IPS-15b (cell line): ENCODE measurements around the gene AOC3.

Source experiments
- H3K27me3 ChIP-seq: one replicate; pipeline ENCODE4 v1.6.1; 2013; ENCODE audit warnings: low read length; ENCODE audit not compliant: control insufficient read depth, insufficient read depth
- H3K36me3 ChIP-seq: one replicate; pipeline ENCODE4 v1.6.1; 2013; ENCODE audit warnings: low read length; ENCODE audit not compliant: control insufficient read depth, insufficient read depth
- H3K4me1 ChIP-seq: one replicate; pipeline ENCODE4 v1.6.1; 2013; ENCODE audit warnings: mild to moderate bottlenecking, low read length; ENCODE audit not compliant: control insufficient read depth, insufficient read depth
- H3K4me3 ChIP-seq: one replicate; pipeline ENCODE4 v1.5.1; 2013; ENCODE audit warnings: low read depth, low read length
- H3K9ac ChIP-seq: one replicate; pipeline ENCODE4 v1.6.1; 2013; ENCODE audit warnings: low read depth, mild to moderate bottlenecking, low read length
- H3K9me3 ChIP-seq: one replicate; pipeline ENCODE4 v1.6.1; 2013; ENCODE audit warnings: mild to moderate bottlenecking, low read length; ENCODE audit not compliant: control insufficient read depth, insufficient read depth

Gene AOC3, protein sequence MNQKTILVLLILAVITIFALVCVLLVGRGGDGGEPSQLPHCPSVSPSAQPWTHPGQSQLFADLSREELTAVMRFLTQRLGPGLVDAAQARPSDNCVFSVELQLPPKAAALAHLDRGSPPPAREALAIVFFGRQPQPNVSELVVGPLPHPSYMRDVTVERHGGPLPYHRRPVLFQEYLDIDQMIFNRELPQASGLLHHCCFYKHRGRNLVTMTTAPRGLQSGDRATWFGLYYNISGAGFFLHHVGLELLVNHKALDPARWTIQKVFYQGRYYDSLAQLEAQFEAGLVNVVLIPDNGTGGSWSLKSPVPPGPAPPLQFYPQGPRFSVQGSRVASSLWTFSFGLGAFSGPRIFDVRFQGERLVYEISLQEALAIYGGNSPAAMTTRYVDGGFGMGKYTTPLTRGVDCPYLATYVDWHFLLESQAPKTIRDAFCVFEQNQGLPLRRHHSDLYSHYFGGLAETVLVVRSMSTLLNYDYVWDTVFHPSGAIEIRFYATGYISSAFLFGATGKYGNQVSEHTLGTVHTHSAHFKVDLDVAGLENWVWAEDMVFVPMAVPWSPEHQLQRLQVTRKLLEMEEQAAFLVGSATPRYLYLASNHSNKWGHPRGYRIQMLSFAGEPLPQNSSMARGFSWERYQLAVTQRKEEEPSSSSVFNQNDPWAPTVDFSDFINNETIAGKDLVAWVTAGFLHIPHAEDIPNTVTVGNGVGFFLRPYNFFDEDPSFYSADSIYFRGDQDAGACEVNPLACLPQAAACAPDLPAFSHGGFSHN

GRCh38 chr17:42850954-42851353, at the start of gene AOC3:
Gene AOC3, plus strand, starts transcription at chr17:42851199. Its CDS starts 145 bp downstream, at chr17:42851344.
- H3K9ac ChIP-seq = no peak within 1 kb of the TSS

GRCh38 chr17:42803074-42803883, 47.7 kb upstream of the AOC3 start:
- Histone ChIP-seq H3K27me3 (peaks cover 14% of the 10 kb centered on the region), H3K36me3 (peaks cover 2% of the 10 kb centered on the region), H3K4me3 (no peak overlapping the region), H3K9me3 (no peaks in the 10 kb centered on the region), H3K4me1 (no peaks in the 10 kb centered on the region), H3K9ac (no peak overlapping the region)

More at GRCh38 chr17:42850954-42851353, at the start of gene AOC3:
- no peaks in the 10 kb centered on the region for H3K9me3 ChIP-seq
- no peaks in the 10 kb centered on the region for H3K4me1 ChIP-seq
- no peaks in the 10 kb centered on the region for H3K27me3 ChIP-seq
- no peaks in the 10 kb centered on the region for H3K36me3 ChIP-seq
- no peak within 1 kb of the TSS for H3K4me3 ChIP-seq

DNA sequence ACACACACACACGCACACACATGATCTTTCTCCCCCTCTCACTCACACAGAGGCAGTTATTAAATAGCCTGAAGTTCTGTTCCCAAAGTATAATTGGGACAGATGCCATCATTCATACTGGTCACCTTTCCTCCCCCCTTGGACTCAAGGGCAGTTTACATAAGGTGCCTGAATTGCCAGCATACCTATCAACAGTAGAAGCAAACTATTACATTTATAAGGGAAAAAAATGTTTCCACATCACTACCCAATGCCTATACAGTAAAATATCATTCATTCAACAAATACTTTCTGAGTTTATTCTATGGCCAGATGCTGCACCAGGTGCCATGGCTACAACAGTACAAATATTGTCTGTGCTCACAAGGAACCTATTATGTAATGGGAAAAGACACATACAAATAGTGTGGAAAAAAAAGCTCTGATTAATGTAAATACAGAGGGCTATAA, 46.1 kb upstream of the AOC3 start:
- H3K9ac ChIP-seq = no peak overlapping the region

DNA sequence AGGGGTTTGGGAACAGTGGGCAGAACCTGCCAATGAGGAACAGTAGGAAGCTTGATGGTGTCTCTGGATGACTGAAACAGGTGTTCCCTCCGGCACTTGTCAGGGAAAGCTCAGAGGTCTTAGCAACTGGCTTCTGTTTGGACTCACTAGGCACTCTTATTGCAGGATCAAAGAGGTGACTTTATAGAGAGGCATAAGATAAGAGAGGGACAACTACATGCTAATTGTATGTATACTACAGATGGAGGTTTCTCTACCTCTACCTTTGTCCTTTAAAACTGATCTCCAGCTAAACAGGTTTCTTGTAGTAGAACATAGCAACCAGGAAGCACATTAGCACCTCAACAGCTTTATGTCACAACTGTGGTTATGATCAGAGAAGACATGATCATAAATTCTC, 44.8 kb upstream of the AOC3 start:
- Histone ChIP-seq H3K4me3 (no peak overlapping the region), H3K4me1 (no peaks in the 10 kb centered on the region), H3K9ac (no peak overlapping the region), H3K36me3 (no peaks in the 10 kb centered on the region), H3K27me3 (no peaks in the 10 kb centered on the region), H3K9me3 (no peaks in the 10 kb centered on the region)

More for the DNA sequence above, 46.1 kb upstream of the AOC3 start:
- H3K4me3 ChIP-seq = no peak overlapping the region
- H3K36me3 ChIP-seq = no peaks in the 10 kb centered on the region
- no peaks in the 10 kb centered on the region for H3K9me3 ChIP-seq
- H3K4me1 ChIP-seq = no peaks in the 10 kb centered on the region
- H3K27me3 ChIP-seq = peaks cover 7% of the 10 kb centered on the region

- Histone ChIP-seq H3K9ac (no peak overlapping the region), H3K4me1 (no peaks in the 10 kb centered on the region), H3K27me3 (no peaks in the 10 kb centered on the region), H3K9me3 (no peaks in the 10 kb centered on the region), H3K4me3 (no peak overlapping the region), H3K36me3 (peaks cover 6% of the 10 kb centered on the region)
Observed at GRCh38 chr17:42809250-42809649, 41.7 kb upstream of the AOC3 start.

- no peak overlapping the region for H3K4me3 ChIP-seq
- no peaks in the 10 kb centered on the region for H3K9me3 ChIP-seq
- H3K36me3 ChIP-seq = peaks cover 29% of the 10 kb centered on the region
- H3K4me1 ChIP-seq = no peaks in the 10 kb centered on the region
- H3K9ac ChIP-seq = no peak overlapping the region
- no peaks in the 10 kb centered on the region for H3K27me3 ChIP-seq
Observed at GRCh38 chr17:42814633-42815399, 36.2 kb upstream of the AOC3 start.

GRCh38 chr17:42817866-42818265, 33.1 kb upstream of the AOC3 start:
- Histone ChIP-seq H3K9me3 (no peaks in the 10 kb centered on the region), H3K9ac (no peak overlapping the region), H3K27me3 (no peaks in the 10 kb centered on the region), H3K4me1 (no peaks in the 10 kb centered on the region), H3K4me3 (no peak overlapping the region), H3K36me3 (peaks cover 28% of the 10 kb centered on the region)

DNA sequence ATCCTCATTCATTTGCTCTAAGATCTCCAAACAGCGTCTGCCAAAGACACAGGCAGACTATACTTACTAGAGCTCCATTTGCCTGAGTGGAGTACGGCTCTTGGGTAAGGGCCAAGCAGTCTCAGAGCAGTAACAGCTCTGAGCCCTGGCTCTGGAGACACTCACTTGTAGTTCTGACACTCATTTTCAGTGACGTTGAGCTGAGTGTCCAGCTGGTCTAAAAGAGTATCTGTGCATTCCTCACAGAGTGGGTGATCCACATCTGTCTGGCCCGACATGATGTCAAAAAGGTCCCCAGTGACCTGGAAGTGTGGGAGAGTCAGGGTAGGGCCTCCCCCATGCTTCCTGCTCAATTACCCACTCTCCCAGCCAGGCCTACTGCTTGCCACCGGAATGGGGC, 32.6 kb upstream of the AOC3 start:
- Histone ChIP-seq H3K9ac (no peak overlapping the region), H3K4me3 (no peak overlapping the region), H3K9me3 (no peaks in the 10 kb centered on the region), H3K27me3 (no peaks in the 10 kb centered on the region), H3K36me3 (peaks cover 28% of the 10 kb centered on the region), H3K4me1 (no peaks in the 10 kb centered on the region)

GRCh38 chr17:42819939-42820535, 31.0 kb upstream of the AOC3 start:
- Histone ChIP-seq H3K9me3 (no peaks in the 10 kb centered on the region), H3K4me1 (no peaks in the 10 kb centered on the region), H3K27me3 (no peaks in the 10 kb centered on the region), H3K4me3 (no peak overlapping the region), H3K36me3 (peaks cover 26% of the 10 kb centered on the region), H3K9ac (no peak overlapping the region)

DNA sequence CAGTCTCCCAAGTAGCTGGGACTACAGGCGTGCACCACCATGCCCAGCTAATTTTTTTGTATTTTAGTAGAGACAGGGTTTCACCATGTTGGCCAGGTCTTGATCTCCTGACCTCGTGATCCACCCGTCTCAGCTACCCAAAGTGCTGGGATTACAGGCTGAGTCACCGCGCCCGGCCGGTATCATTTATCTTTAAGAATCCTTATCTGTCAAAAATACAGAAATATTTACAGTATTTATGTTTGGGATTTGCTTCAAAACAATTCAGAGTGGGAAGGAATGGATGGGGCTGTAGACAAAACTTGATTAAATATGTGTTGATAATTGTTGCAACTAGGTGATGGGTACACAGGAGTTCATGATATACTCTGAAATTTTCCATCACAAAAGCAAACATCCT, 29.8 kb upstream of the AOC3 start:
- Histone ChIP-seq H3K36me3 (peaks cover 26% of the 10 kb centered on the region), H3K9ac (no peak overlapping the region)

More for the DNA sequence above, 29.8 kb upstream of the AOC3 start:
- H3K27me3 ChIP-seq = no peaks in the 10 kb centered on the region
- no peak overlapping the region for H3K4me3 ChIP-seq
- no peaks in the 10 kb centered on the region for H3K9me3 ChIP-seq
- no peaks in the 10 kb centered on the region for H3K4me1 ChIP-seq
